Transverse colon (tissue), 4 donors: ENCODE data around the gene MPO. TPM values are rescaled to one million over a fixed set of nuclear protein-coding genes. Genes with fewer than 3 reads are reported as not detected.

Source experiments
- DNase-seq: peaks from one replicate; pipeline ENCODE4 v3.0.0-alpha.2; 2019
- H3K27ac ChIP-seq, 4 donors: fragments of 200-600 bp; sonication (generic); 2 replicates each; pipeline ENCODE4 v1.5.1; 2016 to 2018; ENCODE audit warnings: inconsistent platforms in 4 of 4
- H3K27me3 ChIP-seq: fragments of 200-600 bp; sonication (generic); 2 replicates; pipeline ENCODE4 v1.5.1; 2017; ENCODE audit warnings: inconsistent platforms
- H3K36me3 ChIP-seq, 4 donors: fragments of 200-600 bp; sonication (generic); 2 replicates each; pipeline ENCODE4 v1.5.1; 2017 to 2019; ENCODE audit warnings: inconsistent platforms in 4 of 4
- H3K4me1 ChIP-seq, 4 donors: fragments of 200-600 bp; sonication (generic); 2 replicates each; pipeline ENCODE4 v1.5.1; 2017 to 2020; ENCODE audit warnings: inconsistent platforms in 4 of 4
- H3K4me3 ChIP-seq, 4 donors: fragments of 200-600 bp; sonication (generic); 1 replicate in 1 of 4; 2 replicates in 3 of 4; pipeline versions ENCODE4 v1.5.1 to v1.6.1; 2017 to 2019; ENCODE audit warnings: inconsistent platforms in 4 of 4
- H3K9me3 ChIP-seq, 2 donors: fragments of 200-600 bp; sonication (generic); 2 replicates each; pipeline ENCODE4 v1.5.1; 2017 to 2019; ENCODE audit warnings: inconsistent platforms in 2 of 2
- EP300 ChIP-seq: sonication (generic); formaldehyde crosslinking; IDR thresholded peaks from one replicate; pipeline ENCODE4 v1.6.1; 2017; ENCODE audit warnings: antibody characterized with exemption, low read depth
- POLR2A ChIP-seq: fragments of 450-650 bp; IDR thresholded peaks from one replicate; pipeline ENCODE4 v1.6.1; 2016; ENCODE audit warnings: antibody characterized with exemption, mild to moderate bottlenecking, moderate library complexity
- POLR2AphosphoS5 ChIP-seq, 3 donors: sonication (generic); formaldehyde crosslinking; IDR thresholded peaks; one replicate each; pipeline ENCODE4 v1.6.1; 2016; ENCODE audit warnings: antibody characterized with exemption in 3 of 3
- WGBS, 2 donors: methylation state at CpG; one replicate each; pipeline ENCODE4 v1.1.5; 2018; ENCODE audit warnings: low coverage in 1 of 2; 5-methylcytosine and 5-hydroxymethylcytosine counted together
- in situ Hi-C, 4 donors: fragments of 200-750 bp; cut with MboI; loops; one replicate each; pipeline versions ENCODE4 v1.15.0 to v1.15.1; 2017; ENCODE audit warnings: low sequenced_read_pairs in 3 of 4, low pct_ligation_motif_present in 1 of 4, low pct_unique_long_range_greater_than_20kb in 1 of 4
- intact Hi-C: fragments of 100-400 bp; cut with DNase I; formaldehyde crosslinking; loops from one replicate; pipeline ENCODE4 v1.15.1; 2023; ENCODE audit warnings: low total_unique reads
- total RNA-seq, 4 donors: library from RNA; depleted of rRNA; stranded (reverse); fragments of >200 nt; gene quantifications; one replicate each; pipeline ENCODE4 v1.1.0, GENCODE V29; 2016
- TF ChIP-seq, protein P1 (sequence below), 5 experiments: fragments of 200-600 bp in 3 of 5; fragments of 450-650 bp in 2 of 5; sonication (generic) in 3 of 5; IDR thresholded peaks; 1 replicate in 2 of 5; 2 replicates in 3 of 5; pipeline ENCODE4 v1.5.1; 2016 to 2017; ENCODE audit warnings: antibody characterized with exemption in 5 of 5, inconsistent platforms in 3 of 5, mild to moderate bottlenecking in 2 of 5, moderate library complexity in 1 of 5

MPO gene
- total RNA-seq, 4 donors from 2014 or later = not detected

DNA sequence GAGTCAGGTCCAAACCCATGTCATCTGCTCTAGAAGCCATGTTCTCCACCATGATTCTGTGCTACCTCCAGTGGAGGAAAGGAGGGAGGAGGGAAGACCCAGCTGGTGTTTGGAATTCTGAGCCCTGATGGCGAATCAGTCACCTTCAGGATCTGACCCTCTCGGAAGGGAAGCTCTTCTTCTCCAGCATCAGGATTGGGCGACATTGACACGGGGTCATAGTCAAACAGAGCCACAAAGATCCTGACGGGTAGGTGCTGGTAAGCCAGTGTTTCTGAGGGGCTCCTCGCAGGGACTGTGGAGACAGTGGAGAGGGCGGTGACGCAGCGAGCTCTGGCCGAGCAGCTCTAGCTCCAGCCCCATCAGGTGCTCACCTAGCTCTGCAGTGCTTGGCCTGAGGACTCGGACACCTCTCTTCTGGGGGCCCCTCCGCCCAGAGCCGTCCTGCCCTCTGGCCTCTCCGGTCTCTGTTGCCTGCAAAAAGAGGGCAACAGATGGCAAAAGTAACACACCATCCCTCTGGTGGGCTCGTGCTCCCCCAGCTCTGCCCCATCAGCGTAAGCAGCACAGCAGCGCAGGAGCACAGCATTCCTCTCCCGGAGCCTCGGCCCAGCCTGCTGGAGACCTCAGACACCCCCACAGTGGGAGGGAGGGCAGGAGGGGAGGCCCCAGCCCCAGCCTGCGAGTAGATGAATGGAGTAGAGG, 26.9 kb upstream of the MPO start:
- DNase-seq = no peak
- in situ Hi-C loops (no loop called here), intact Hi-C loops (no loop called here)
- H3K27me3 ChIP-seq = no peaks in the 10 kb centered on the region
- 93% methylated on average over 20 of the region's 20 CpGs; no CpG with 5 or more reads in 1 of the 2 donors for WGBS, 2 donors
- no peaks in the 10 kb centered on the region for H3K36me3 ChIP-seq
- no peaks in the 10 kb centered on the region for H3K9me3 ChIP-seq
- H3K4me1 ChIP-seq = no peaks in the 10 kb centered on the region
- TF ChIP-seq EP300 (no peak), POLR2AphosphoS5 (IDR thresholded peaks at IDR 0.05) (no peak), POLR2A (no peak)
- TF ChIP-seq, protein P1, sequence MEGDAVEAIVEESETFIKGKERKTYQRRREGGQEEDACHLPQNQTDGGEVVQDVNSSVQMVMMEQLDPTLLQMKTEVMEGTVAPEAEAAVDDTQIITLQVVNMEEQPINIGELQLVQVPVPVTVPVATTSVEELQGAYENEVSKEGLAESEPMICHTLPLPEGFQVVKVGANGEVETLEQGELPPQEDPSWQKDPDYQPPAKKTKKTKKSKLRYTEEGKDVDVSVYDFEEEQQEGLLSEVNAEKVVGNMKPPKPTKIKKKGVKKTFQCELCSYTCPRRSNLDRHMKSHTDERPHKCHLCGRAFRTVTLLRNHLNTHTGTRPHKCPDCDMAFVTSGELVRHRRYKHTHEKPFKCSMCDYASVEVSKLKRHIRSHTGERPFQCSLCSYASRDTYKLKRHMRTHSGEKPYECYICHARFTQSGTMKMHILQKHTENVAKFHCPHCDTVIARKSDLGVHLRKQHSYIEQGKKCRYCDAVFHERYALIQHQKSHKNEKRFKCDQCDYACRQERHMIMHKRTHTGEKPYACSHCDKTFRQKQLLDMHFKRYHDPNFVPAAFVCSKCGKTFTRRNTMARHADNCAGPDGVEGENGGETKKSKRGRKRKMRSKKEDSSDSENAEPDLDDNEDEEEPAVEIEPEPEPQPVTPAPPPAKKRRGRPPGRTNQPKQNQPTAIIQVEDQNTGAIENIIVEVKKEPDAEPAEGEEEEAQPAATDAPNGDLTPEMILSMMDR (IDR thresholded peaks at IDR 0.05) = no peak
- no peak overlapping the region for H3K27ac ChIP-seq
- H3K4me3 ChIP-seq = no peak overlapping the region

DNA sequence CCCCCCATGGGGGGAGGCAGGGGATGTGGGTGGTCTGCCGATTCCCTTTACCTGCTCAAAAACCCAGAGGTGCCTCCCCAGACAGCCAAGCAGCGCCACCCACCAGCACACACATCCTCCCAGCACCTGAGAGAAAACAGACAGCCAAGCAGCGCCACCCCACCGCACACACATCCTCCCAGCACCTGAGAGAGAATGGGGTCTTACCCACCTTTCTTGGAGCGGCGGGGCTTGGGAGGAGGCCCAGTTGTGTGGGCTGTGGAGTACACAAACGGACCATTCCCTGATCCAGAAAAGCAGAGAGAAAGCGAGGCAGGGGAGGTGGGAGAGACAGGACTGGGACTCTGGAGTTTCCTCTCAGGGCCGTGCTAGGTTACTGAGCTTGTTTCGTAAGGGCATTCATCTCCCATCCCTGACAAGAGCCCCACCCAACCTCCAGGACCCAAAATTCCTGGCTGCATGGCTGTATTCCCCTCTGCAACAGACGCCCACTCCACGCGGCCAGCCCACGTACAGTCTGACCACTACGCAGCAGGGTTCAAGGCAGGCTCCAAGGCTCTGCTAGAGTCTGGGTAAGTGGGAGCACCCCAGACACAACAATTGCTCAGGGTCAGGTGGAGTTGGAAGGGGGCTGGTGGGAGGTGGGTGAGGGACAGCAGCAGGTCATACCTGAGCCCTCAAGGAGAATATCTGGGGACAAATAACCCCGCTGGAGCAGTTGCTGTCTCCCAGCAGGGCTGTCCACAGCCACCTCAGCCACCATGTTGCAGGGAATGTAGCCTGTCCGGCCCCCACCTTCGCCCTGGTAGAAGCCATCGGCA, 25.6 kb upstream of the MPO start:
- Histone ChIP-seq H3K27me3 (no peaks in the 10 kb centered on the region), H3K9me3 (no peaks in the 10 kb centered on the region), H3K4me3 (no peak overlapping the region), H3K27ac (no peak overlapping the region), H3K36me3 (no peaks in the 10 kb centered on the region), H3K4me1 (no peaks in the 10 kb centered on the region)
- in situ Hi-C loops (no loop called here), intact Hi-C loops (loop anchor here (1.0 kb wide), 1 partner anchor 48 kb away; no protein-coding TSS in a partner anchor)
- DNase-seq = no peak
- TF ChIP-seq POLR2A = no peak
- TF ChIP-seq, protein P1 (IDR thresholded peaks at IDR 0.05) = no peak
- no peak for TF ChIP-seq EP300
- no peak for TF ChIP-seq POLR2AphosphoS5 (IDR thresholded peaks at IDR 0.05)
- WGBS, 2 donors = 87 to 92% methylated on average over 5 to 19 of the region's 19 CpGs

DNA sequence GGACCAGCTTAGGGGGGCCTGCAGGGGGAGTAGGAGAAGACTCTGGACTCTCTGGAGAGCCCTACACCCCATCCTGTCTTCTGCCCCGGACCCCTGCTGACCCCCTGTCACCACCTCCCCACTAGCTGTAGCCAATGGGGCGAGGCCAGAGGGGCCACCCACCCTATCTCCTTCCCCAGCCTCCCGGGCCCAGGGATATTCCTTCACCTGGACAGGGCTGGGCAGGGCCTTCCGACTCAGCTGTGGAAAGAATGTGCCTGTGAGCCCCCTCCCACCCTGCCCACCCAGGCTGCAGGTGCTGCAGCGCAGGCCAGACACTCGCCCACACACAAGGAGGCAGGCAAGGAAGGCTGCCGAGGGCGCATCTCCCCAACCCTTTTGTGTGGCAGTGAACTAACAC, 24.9 kb upstream of the MPO start:
- Histone ChIP-seq H3K9me3 (no peaks in the 10 kb centered on the region), H3K36me3 (no peaks in the 10 kb centered on the region), H3K27me3 (no peaks in the 10 kb centered on the region), H3K27ac (no peak overlapping the region), H3K4me3 (no peak overlapping the region), H3K4me1 (no peaks in the 10 kb centered on the region)
- DNase-seq = no peak
- TF ChIP-seq POLR2AphosphoS5 (IDR thresholded peaks at IDR 0.05) (no peak), EP300 (no peak), POLR2A (no peak)
- TF ChIP-seq, protein P1 (IDR thresholded peaks at IDR 0.05) = no peak
- intact Hi-C loops (loop anchor here (1.0 kb wide), 1 partner anchor 47 kb away; no protein-coding TSS in a partner anchor), in situ Hi-C loops (no loop called here)
- WGBS, 2 donors = 85% methylated on average over 8 of the region's 8 CpGs; no CpG with 5 or more reads in 1 of the 2 donors

DNA sequence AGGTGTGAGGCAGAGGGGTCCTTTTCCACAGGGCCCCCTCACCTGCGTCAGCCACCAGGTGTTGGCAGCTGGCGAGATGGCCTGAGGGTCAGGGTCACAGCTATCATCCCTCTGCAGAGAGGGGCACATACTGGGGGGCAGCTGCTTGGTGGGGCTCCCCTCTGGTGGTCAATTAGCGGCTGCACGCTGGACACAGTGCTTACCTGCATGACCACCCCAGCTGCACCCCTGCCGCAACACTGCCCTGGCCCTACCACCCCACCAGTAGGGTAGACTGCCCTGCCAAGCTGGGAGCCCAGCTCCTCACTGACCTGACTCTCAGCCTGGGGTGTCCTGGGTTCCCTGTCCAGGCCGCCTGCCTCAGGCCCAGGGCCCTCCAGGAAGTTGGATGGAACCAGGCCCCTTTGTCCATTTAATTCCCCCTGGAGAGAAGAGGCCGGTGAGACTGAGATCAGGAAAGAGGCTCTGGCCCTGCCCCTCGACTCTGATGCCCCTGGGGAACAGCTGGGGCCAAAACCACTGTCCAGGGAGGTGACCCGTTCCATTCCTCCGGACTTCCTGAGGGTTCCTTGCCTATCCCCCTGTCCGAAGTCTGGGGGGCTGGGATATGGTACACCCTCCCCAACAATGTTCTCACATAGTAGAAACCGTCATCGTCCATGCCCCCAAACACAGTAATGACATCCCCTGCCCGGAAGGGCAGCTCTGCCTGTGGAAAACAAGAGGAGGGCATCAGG, 24.2 kb upstream of the MPO start:
- H3K36me3 ChIP-seq = no peaks in the 10 kb centered on the region
- 85% methylated on average over 9 of the region's 14 CpGs; no CpG with 5 or more reads in 1 of the 2 donors for WGBS, 2 donors
- in situ Hi-C loops (no loop called here), intact Hi-C loops (no loop called here)
- TF ChIP-seq POLR2AphosphoS5 (IDR thresholded peaks at IDR 0.05) (no peak), EP300 (no peak), POLR2A (no peak)
- TF ChIP-seq, protein P1 (IDR thresholded peaks at IDR 0.05) = no peak
- H3K9me3 ChIP-seq = no peaks in the 10 kb centered on the region
- H3K4me3 ChIP-seq = no peak overlapping the region
- H3K27ac ChIP-seq = no peak overlapping the region
- H3K27me3 ChIP-seq = no peaks in the 10 kb centered on the region
- no peak for DNase-seq
- H3K4me1 ChIP-seq = no peaks in the 10 kb centered on the region
